OCI-LY3 (cell line): ENCODE data around the gene TACC2.

ENCODE experiments used
- H2AFZ ChIP-seq: fragments of 200-600, 300-600 bp; shearing (Covaris generic); 2 replicates; pipeline ENCODE4 v1.6.0; 2014; ENCODE audit warnings: antibody characterized with exemption, low read depth, low read length
- H3K27ac ChIP-seq: fragments of 200-600, 300-600 bp; sonication (generic); 2 replicates; pipeline ENCODE4 v1.5.1; 2014; ENCODE audit warnings: mild to moderate bottlenecking, low read length, moderate library complexity, mixed read lengths
- H3K27me3 ChIP-seq: fragments of 200-600, 300-600 bp; sonication (generic); 2 replicates; pipeline ENCODE4 v1.6.1; 2014; ENCODE audit warnings: low read depth, low read length, mixed read lengths
- H3K36me3 ChIP-seq: fragments of 200-600, 300-600 bp; sonication (generic); replicated peaks from 2 replicates; pipeline ENCODE3; 2014; ENCODE audit warnings: low read depth, low read length, mixed read lengths
- H3K4me1 ChIP-seq: fragments of 300-600, 200-600 bp; sonication (generic); 2 replicates; pipeline ENCODE4 v1.6.1; 2014; ENCODE audit warnings: low read length, mixed read lengths
- H3K4me2 ChIP-seq: fragments of 200-600, 300-600 bp; sonication (generic); 2 replicates; pipeline ENCODE4 v1.6.1; 2014; ENCODE audit warnings: low read length, mixed read lengths
- H3K4me3 ChIP-seq: fragments of 300-600, 200-600 bp; sonication (generic); 2 replicates; pipeline ENCODE4 v1.5.1; 2014; ENCODE audit warnings: antibody characterized with exemption, mild to moderate bottlenecking, low read length, moderate library complexity
- H3K79me2 ChIP-seq: fragments of 300-600, 200-600 bp; shearing (Covaris generic); 2 replicates; pipeline ENCODE4 v1.6.1; 2014; ENCODE audit warnings: mild to moderate bottlenecking, low read length, mixed read lengths
- H3K9ac ChIP-seq: fragments of 300-600, 200-600 bp; shearing (Covaris generic); 2 replicates; pipeline ENCODE4 v1.6.0; 2014; ENCODE audit warnings: mild to moderate bottlenecking, low read length, moderate library complexity
- H3K9me3 ChIP-seq: fragments of 200-600, 300-600 bp; shearing (Covaris generic); 2 replicates; pipeline ENCODE4 v1.6.1; 2014; ENCODE audit warnings: low read length, mixed read lengths; ENCODE audit not compliant: insufficient read depth
- H4K20me1 ChIP-seq: fragments of 200-600, 300-600 bp; sonication (generic); 2 replicates; pipeline ENCODE4 v1.6.1; 2016; ENCODE audit warnings: low read length, mixed read lengths; ENCODE audit not compliant: insufficient read depth
- CTCF ChIP-seq: fragments of 200-600, 300-600 bp; sonication (generic); IDR thresholded peaks from 2 replicates; pipeline ENCODE4 v1.5.1; 2014; ENCODE audit warnings: antibody characterized with exemption, low read length, low read depth
- EZH2phosphoT487 ChIP-seq: fragments of 200-600 bp; shearing (Covaris generic); IDR thresholded peaks from 2 replicates; pipeline ENCODE4 v1.6.1; 2018; ENCODE audit warnings: antibody characterized with exemption, mixed run types, low read depth

TACC2 gene

DNA sequence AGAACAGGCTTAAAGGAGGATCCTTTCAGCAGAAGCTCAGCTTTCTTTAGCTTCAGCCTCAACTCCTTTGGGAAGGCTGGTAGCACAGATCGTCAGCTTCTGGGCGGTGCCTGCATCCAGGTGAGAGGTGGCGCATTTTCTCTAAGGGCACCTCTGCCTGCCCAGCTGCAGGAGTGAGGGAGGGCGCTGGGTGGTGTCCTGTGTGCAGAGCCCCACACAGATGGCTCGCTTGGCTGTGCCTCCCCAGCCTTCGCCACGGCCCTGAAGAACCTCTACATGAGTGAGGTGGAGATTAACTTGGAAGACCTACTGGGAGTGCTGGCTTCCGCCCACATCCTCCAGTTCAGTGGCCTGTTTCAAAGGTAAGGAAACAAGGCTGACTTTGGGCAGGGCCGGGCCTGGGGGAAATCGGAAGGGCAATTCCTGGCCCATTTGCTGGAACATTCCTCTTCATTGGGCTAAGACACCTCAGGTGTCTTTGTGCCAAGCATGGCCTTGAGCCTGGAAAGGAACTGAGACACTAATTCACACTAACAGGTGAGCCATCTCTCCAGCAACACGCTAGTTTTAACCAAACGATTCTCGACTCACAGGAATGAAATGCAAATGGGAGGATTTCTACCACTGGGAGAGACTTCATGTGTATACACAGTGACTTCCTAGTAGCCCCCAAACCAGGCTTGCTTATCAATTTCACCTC is 302.0 kb downstream of the TACC2 start:
- Histone ChIP-seq H3K9ac (no peak overlapping the region), H3K36me3 (no peaks in the 10 kb centered on the region), H4K20me1 (no peaks in the 10 kb centered on the region), H3K4me2 (no peak overlapping the region), H3K27me3 (peaks cover 25% of the 10 kb centered on the region), H3K27ac (no peak overlapping the region), H3K4me3 (no peak overlapping the region), H3K4me1 (peaks cover 94% of the 10 kb centered on the region), H3K9me3 (no peaks in the 10 kb centered on the region), H3K79me2 (no peaks in the 10 kb centered on the region), H2AFZ (no peak overlapping the region)
- TF ChIP-seq CTCF: no peak
- no peak for TF ChIP-seq EZH2phosphoT487

GRCh38 chr10:122291739-122292138 is 302.8 kb downstream of the TACC2 start:
- TF ChIP-seq EZH2phosphoT487: no peak
- no peak for TF ChIP-seq CTCF
- Histone ChIP-seq H3K79me2 (no peaks in the 10 kb centered on the region), H3K36me3 (no peaks in the 10 kb centered on the region), H3K4me2 (peak overlapping the region; percentile 54; the same call in 1 of the 2 replicates), H3K27ac (no peak overlapping the region), H3K9me3 (no peaks in the 10 kb centered on the region), H2AFZ (no peak overlapping the region), H3K4me3 (no peak overlapping the region), H4K20me1 (no peaks in the 10 kb centered on the region), H3K27me3 (peaks cover 21% of the 10 kb centered on the region), H3K9ac (no peak overlapping the region), H3K4me1 (peaks cover 94% of the 10 kb centered on the region)

GRCh38 chr10:122292376-122292775 is 303.4 kb downstream of the TACC2 start:
- Histone ChIP-seq H4K20me1 (no peaks in the 10 kb centered on the region), H3K36me3 (no peaks in the 10 kb centered on the region), H2AFZ (no peak overlapping the region), H3K4me2 (peak overlapping the region; percentile 54; the same call in 1 of the 2 replicates), H3K27ac (peak overlapping the region; percentile 82), H3K4me1 (peaks cover 94% of the 10 kb centered on the region), H3K27me3 (peaks cover 23% of the 10 kb centered on the region), H3K9me3 (no peaks in the 10 kb centered on the region), H3K79me2 (no peaks in the 10 kb centered on the region), H3K4me3 (no peak overlapping the region), H3K9ac (no peak overlapping the region)
- TF ChIP-seq CTCF: no peak
- no peak for TF ChIP-seq EZH2phosphoT487

GRCh38 chr10:122293156-122293960 is 304.4 kb downstream of the TACC2 start:
- H3K9ac ChIP-seq: peak overlapping the region; percentile 36; the same call in 1 of the 2 replicates
- no peak overlapping the region for H3K4me3 ChIP-seq
- H4K20me1 ChIP-seq: no peaks in the 10 kb centered on the region
- H3K79me2 ChIP-seq: no peaks in the 10 kb centered on the region
- H3K4me1 ChIP-seq: peaks cover 94% of the 10 kb centered on the region
- no peaks in the 10 kb centered on the region for H3K36me3 ChIP-seq
- peaks cover 23% of the 10 kb centered on the region for H3K27me3 ChIP-seq
- H3K4me2 ChIP-seq: peak overlapping the region; percentile 54
- TF ChIP-seq EZH2phosphoT487 (no peak), CTCF (no peak)
- H3K27ac ChIP-seq: peak overlapping the region; percentile 82
- H3K9me3 ChIP-seq: no peaks in the 10 kb centered on the region
- H2AFZ ChIP-seq: no peak overlapping the region
